Endothelial cell of hepatic sinusoid (primary cell): Measurements from ENCODE around the gene KLKB1.

Experiments used
- in situ Hi-C: cut with HindIII; loops from 2 replicates; pipeline ENCODE4 v1.10.0; 2017; ENCODE audit warnings: low sequenced_read_pairs

KLKB1 gene

GRCh38 chr4:186304866-186305505 is 77.7 kb downstream of the KLKB1 start:
- in situ Hi-C loops: no loop called here

DNA sequence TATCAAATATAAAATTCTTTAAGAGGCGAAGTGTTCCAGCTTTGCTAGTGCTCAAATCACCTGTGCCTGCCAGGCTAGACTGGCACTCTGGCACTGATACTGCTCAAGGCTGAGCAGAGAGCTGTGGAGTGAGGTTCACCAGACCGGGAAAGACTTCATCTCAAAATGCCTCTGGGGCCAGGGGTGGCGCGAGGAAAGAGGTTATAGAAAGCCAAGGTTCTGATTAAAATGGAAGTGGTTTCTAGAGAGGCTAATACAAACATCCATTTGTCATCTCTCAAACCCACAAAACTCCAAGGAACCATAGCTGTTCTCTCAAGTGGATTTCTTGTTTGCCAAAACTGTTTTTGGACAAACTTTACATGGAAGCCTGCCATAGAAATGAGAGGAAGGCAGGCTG is 80.2 kb downstream of the KLKB1 start:
- in situ Hi-C loops: no loop called here

GRCh38 chr4:186307916-186308315 is 80.6 kb downstream of the KLKB1 start:
- in situ Hi-C loops: no loop called here
